Thymus (tissue), 11 donors: Measurements from ENCODE around the gene FBN2. TPM values are rescaled to one million over a fixed set of nuclear protein-coding genes. Genes with fewer than 3 reads are reported as not detected.

Experiments used
- DNase-seq, 9 donors: peaks; one replicate each; pipeline ENCODE4 v3.0.0-alpha.2; 2013; ENCODE audit warnings: low spot score in 9 of 9, low read depth in 6 of 9, missing footprints in 1 of 9
- H3K27ac ChIP-seq, 2 donors: one replicate each; pipeline ENCODE4 v1.5.1; 2013; ENCODE audit warnings: control low read depth in 1 of 2, low read depth in 1 of 2, low read length in 1 of 2, mild to moderate bottlenecking in 1 of 2, moderate library complexity in 1 of 2
- H3K27me3 ChIP-seq, 2 donors: one replicate each; pipeline ENCODE4 v1.5.1; 2013; ENCODE audit warnings: low read length in 1 of 2; ENCODE audit not compliant: control insufficient read depth in 2 of 2, insufficient read depth in 1 of 2
- H3K36me3 ChIP-seq, 2 donors: one replicate each; pipeline ENCODE4 v1.5.1; 2013; ENCODE audit warnings: low read length in 1 of 2, mild to moderate bottlenecking in 1 of 2, moderate library complexity in 1 of 2; ENCODE audit not compliant: control insufficient read depth in 2 of 2, insufficient read depth in 2 of 2
- H3K4me1 ChIP-seq, 2 donors: one replicate each; pipeline ENCODE4 v1.5.1; 2013; ENCODE audit warnings: low read length in 2 of 2; ENCODE audit not compliant: control insufficient read depth in 2 of 2, insufficient read depth in 2 of 2
- H3K4me3 ChIP-seq, 2 donors: one replicate each; pipeline ENCODE4 v1.5.1; 2013; ENCODE audit warnings: low read length in 2 of 2, control low read depth in 1 of 2, mild to moderate bottlenecking in 1 of 2
- H3K9me3 ChIP-seq, 2 donors: one replicate each; pipeline ENCODE4 v1.5.1; 2013; ENCODE audit warnings: low read length in 1 of 2, mild to moderate bottlenecking in 1 of 2; ENCODE audit not compliant: control insufficient read depth in 2 of 2, insufficient read depth in 1 of 2
- WGBS: extraction: QIAGEN DNeasy Blood & Tissue Kit; methylation state at CpG from one replicate; pipeline ENCODE4 v1.1.7; 2013; 5-methylcytosine and 5-hydroxymethylcytosine counted together
- polyA plus RNA-seq: library from polyadenylated mRNA; stranded (reverse); fragments of 200-250 nt; gene quantifications from one replicate; pipeline ENCODE4 v1.2.3, GENCODE V29; 2013
- total RNA-seq: library from RNA; stranded (reverse); fragments of 120-200 nt; gene quantifications from one replicate; pipeline ENCODE4 v1.2.4, GENCODE V29; 2013
- donor health status: healthy.

Gene FBN2
- total and polyA plus RNA-seq, 2 donors, result 0.23 to 5.5 TPM

DNA sequence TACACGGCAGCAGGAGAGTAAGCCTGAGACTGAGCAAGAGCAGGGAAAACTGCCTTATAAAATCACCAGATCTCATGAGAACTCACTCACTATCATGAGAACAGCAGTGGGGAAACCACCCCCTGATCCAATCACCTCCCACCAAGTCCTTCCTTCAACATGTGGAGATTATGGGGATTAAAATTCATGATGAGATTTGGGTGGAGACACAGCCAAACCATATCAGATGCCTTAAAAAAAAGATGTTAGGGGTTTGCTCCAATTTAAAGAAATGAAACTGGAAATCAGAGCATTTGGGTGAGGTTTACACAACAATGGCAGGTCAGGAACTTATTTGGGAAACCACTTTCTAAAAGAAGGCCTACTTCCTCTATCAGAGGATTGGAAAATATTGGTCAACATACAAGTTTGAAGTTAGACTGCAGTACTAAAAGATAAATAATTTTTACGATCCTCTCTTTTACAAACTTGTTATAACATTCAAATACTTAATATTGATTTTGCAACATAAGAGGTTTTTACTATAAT lies 105.1 kb downstream of the FBN2 start:
- Histone ChIP-seq H3K36me3 (no peaks in the 10 kb centered on the region), H3K27me3 (no peaks in the 10 kb centered on the region), H3K4me3 (no peak overlapping the region), H3K4me1 (no peaks in the 10 kb centered on the region), H3K27ac (no peak overlapping the region), H3K9me3 (no peaks in the 10 kb centered on the region)
- no peak for DNase-seq
- 93% methylated on average over 2 of the region's 2 CpGs for WGBS

DNA sequence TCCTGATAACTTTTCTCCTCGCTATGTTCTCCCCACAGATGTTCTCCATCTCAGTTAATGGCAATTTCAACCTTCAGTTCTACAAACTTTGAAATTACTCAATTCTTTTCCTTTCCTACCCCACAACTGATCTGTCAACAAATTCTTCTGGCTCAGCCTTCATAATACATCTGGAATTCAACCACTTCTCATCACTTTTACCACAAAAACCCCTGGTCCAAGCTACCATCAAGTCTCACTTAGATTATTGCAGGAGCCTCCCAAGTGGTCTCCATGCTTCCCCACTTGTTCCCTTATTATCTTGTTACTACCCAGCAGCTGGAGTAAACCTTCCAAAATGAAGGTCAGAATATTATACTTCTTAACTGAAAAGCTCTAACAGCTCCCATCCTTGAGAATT lies 110.1 kb downstream of the FBN2 start:
- no peak overlapping the region for H3K4me3 ChIP-seq
- DNase-seq, result no peak
- no peaks in the 10 kb centered on the region for H3K4me1 ChIP-seq
- H3K9me3 ChIP-seq, result no peaks in the 10 kb centered on the region
- H3K27me3 ChIP-seq, result no peaks in the 10 kb centered on the region
- H3K27ac ChIP-seq, result no peak overlapping the region
- H3K36me3 ChIP-seq, result no peaks in the 10 kb centered on the region
- WGBS, result 96% methylated on average over 1 of the region's 1 CpG

DNA sequence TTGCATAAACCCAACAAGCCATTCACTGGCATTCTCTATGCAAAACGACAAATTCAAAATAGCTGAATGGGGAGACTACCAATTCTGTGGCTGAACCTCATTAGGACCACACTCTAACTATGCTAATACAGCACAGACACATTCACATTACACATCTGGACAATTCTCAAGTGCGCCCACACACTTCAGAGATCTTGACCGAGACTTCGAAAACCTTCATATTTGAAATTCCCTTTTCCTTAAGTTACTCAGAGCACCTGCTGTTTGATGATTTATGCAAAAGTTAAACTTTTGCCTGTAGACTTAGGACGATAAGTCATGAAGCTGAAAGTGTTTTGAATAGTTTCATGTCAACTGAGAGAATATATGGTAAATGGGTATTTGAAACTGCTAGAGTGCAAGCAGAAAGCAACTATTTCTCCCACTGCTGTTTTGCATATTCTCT lies 111.9 kb downstream of the FBN2 start:
- no peak overlapping the region for H3K27ac ChIP-seq
- H3K9me3 ChIP-seq, result no peaks in the 10 kb centered on the region
- H3K27me3 ChIP-seq, result no peaks in the 10 kb centered on the region
- H3K36me3 ChIP-seq, result no peaks in the 10 kb centered on the region
- DNase-seq, result no peak
- 94% methylated on average over 5 of the region's 5 CpGs for WGBS
- H3K4me3 ChIP-seq, result no peak overlapping the region
- no peaks in the 10 kb centered on the region for H3K4me1 ChIP-seq

DNA sequence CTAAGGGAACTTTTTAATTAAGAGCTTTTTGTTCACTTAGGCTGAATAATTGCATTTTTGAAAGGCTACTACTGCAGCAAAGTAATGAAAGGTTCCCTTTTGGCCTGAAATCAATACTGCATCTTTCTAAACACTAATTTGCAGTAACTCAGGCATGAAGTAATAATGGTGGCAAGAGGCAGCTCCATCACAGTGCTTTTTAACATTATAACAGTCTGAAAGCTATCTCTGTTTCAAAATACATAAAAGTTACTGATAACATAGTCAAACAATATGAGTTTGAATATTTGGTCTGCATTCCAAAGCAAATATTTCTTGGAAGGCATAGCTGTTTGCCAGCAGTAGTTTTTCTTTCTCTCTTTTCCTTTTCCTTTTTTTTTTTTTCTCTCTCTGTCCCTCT lies 113.4 kb downstream of the FBN2 start:
- Histone ChIP-seq H3K36me3 (no peaks in the 10 kb centered on the region), H3K27me3 (no peaks in the 10 kb centered on the region), H3K27ac (no peak overlapping the region), H3K4me3 (no peak overlapping the region), H3K4me1 (no peaks in the 10 kb centered on the region), H3K9me3 (no peaks in the 10 kb centered on the region)
- no peak for DNase-seq

DNA sequence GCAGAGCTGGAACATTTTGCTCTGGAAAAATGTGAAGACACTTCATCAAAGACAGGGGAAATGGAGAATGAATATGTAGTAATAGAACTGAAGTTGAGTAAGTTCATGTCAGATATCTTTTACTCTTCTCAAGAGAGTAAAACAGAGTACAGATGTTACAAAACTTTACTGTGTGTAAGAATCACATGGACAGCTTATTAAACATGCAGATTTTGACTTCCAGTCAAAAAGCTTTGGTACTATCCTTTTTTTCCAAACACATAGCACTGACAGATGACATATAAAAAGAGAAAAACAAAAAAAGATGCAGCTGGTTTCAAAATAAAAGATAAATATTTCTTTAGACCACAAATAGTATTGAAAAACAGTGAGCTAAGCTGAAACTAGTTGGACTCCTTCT lies 115.4 kb downstream of the FBN2 start:
- Histone ChIP-seq H3K9me3 (no peaks in the 10 kb centered on the region), H3K27ac (no peak overlapping the region)
- DNase-seq, result no peak

DNA sequence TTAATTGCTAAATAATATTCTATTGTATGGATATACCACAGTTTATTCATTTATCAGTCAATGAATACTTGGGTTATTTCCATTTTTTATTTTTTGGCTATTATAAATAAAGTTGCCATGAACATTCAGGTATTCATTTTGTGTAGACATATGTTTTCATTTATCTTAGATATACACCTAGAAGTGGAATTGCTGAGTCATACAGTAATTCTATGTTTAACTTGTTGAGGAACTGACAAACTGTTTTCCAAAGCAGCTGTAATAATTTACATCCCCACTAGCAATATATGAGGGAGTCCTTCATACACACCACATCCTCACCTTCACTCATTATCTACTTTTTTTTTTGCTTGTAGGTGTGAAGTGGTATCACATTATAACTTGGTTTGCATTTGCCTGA lies 123.6 kb downstream of the FBN2 start:
- no peaks in the 10 kb centered on the region for H3K27me3 ChIP-seq
- H3K4me3 ChIP-seq, result no peak overlapping the region
- DNase-seq, result no peak
- H3K4me1 ChIP-seq, result no peaks in the 10 kb centered on the region
- peaks cover 0 to 2% of the 10 kb centered on the region in 2 donors for H3K9me3 ChIP-seq
- no peaks in the 10 kb centered on the region for H3K36me3 ChIP-seq
- no peak overlapping the region for H3K27ac ChIP-seq

More for the DNA sequence above, 115.4 kb downstream of the FBN2 start:
- Histone ChIP-seq H3K36me3 (no peaks in the 10 kb centered on the region), H3K4me1 (no peaks in the 10 kb centered on the region), H3K4me3 (no peak overlapping the region), H3K27me3 (no peaks in the 10 kb centered on the region)

DNA sequence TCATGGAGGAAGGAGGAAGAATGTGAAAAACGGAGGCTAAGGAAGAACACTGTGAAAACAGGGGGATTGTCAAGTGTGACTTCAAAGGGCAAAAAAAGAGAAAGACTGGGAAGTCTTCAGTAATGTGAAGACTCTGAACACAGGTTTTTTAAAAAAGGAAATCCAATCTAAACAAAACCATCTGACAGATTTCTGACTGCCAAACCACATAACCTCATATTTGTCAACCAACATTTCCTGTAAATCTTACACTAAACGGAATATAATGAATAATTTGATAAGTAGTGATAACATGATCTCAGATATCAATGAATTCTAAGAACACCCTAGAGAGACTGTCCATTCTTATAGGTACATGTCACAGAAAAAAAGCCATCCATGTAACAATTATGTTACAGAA lies 124.7 kb downstream of the FBN2 start:
- Histone ChIP-seq H3K27ac (no peak overlapping the region), H3K4me3 (no peak overlapping the region), H3K9me3 (peaks cover 0 to 2% of the 10 kb centered on the region in 2 donors), H3K27me3 (no peaks in the 10 kb centered on the region), H3K4me1 (no peaks in the 10 kb centered on the region), H3K36me3 (no peaks in the 10 kb centered on the region)
- no peak for DNase-seq
- WGBS, result 25% methylated on average over 2 of the region's 2 CpGs

DNA sequence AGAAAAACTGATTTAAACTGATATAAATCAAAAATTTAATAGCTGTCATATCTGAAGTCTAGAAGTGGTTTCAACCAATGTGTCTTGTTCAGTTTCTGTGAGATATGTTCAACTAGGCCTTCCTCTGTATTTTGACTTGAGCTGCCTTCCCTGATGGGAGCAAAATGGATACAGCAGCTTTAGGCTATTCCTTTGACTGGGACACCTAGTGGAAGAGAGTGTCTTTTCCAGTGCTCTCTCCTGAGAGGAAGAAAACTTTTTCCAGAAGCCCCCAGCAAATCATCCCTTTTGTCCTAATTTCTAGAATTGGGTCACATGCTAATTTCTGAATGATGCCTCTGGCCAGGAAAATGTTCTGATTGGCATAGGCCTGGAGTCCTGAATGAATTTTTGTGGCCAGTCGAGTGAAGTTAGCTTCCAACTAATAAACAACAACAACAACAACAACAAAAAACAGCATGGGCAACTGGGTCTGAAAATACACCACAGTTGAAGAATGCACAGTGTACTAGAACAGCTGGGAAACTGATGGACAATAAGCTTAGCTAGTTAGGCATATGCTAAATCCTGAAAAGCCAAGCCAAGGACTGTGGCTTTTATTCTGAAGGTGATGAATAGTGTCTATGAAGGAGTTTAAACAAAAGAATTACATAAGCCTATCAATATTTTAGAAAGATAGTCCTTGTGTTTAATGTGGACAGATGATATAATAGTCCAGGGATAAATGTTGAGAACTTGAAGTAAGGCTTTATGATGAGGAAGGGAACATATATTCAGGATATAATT lies 125.7 kb downstream of the FBN2 start:
- no peak for DNase-seq
- H3K9me3 ChIP-seq, result peaks cover 0 to 2% of the 10 kb centered on the region in 2 donors
- 87% methylated on average over 1 of the region's 1 CpG for WGBS
- no peaks in the 10 kb centered on the region for H3K4me1 ChIP-seq
- no peak overlapping the region for H3K4me3 ChIP-seq
- no peaks in the 10 kb centered on the region for H3K27me3 ChIP-seq
- no peak overlapping the region for H3K27ac ChIP-seq
- H3K36me3 ChIP-seq, result no peaks in the 10 kb centered on the region

DNA sequence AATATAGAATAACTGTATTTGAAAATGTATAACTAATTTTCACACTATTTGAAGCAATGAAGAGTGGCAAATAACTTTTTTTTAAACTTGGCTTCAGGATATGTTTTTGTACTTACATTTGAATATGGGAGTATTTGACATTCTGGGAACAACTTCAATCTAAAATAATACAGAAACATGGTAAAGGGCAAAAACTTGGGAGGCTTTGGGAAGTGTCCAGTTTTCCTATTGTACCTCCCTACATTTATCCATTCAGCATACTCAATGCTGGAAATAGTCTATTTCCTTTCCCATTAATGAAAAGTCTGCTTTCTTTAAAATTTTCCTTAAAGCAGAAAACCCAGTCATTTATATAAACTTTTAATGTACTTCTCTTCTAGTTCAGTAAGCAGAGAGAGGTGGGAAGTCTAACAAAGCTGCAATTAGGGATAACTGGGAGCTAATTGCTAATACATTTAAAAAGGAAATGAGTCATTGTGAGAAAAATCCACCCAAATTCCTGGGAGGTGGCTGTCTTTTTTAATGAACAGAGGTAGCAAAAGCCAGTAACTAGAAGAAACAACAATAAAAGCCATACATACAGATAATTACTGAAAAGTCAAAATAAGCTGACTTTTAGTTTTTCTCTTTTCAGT lies 128.8 kb downstream of the FBN2 start:
- Histone ChIP-seq H3K27ac (no peak overlapping the region), H3K36me3 (no peaks in the 10 kb centered on the region), H3K9me3 (no peaks in the 10 kb centered on the region), H3K27me3 (no peaks in the 10 kb centered on the region), H3K4me3 (no peak overlapping the region), H3K4me1 (no peaks in the 10 kb centered on the region)
- DNase-seq, result no peak
